ENCODE measurements around the gene FAM47E.
"Not testable (repeated sequence)": the region's sequence is repeated elsewhere in the genome, so short reads cannot be mapped to it uniquely, and the experiment has no call there.

Gene FAM47E

DNA sequence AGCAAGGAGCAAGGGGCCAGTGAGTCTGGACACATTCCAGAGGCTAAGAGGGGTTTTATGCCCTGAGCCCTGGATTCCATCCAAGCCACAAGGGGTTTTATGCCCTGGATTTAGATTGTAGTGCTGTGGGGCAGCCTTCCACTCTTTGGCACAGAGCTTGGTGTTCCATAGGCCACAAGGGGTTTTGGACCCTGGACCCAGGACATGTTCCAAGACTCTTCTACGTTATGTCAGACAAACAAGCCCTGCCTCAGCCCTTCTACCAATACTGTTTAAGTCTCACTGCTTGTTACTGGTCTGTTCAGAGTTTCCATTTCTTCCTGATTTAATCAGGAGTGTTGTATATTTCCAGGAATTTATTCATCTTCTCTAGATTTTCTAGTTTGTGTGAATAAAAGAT lies 25.1 kb upstream of the FAM47E start:
- no peak for DNase-seq (ENCODE audit: low read depth in 2 of 2)

- no peak for DNase-seq (ENCODE audit: low read depth in 2 of 2)
These were observed 18.8 kb upstream of the FAM47E start for GRCh38 chr4:76232681-76233080.

DNA sequence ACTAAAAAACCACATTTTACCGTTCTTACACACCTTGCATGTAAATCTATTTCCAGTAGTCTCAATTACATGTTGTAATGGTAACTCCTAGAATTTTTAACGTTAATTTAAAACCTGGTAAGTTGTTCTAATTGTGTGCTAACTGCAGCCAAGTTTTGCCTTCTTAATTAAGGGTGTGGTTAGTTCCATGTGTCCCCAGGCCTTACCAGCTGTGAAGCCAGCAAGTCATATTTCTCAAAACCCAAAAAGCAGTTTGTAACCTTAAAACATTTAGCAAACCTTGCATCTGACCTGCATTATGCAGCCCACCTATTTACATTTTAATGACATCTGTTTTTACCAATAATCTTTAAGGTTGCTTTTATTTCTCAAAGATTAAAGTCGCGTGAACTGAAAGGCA lies 18.4 kb upstream of the FAM47E start:
- DNase-seq (ENCODE audit: low read depth in 2 of 2): no peak

- no peak for DNase-seq (ENCODE audit: low read depth in 2 of 2)
These were observed 18.0 kb upstream of the FAM47E start for GRCh38 chr4:76233529-76233928.

- DNase-seq (ENCODE audit: low read depth in 2 of 2): no peak
These were observed 17.4 kb upstream of the FAM47E start for GRCh38 chr4:76233967-76234678.

DNA sequence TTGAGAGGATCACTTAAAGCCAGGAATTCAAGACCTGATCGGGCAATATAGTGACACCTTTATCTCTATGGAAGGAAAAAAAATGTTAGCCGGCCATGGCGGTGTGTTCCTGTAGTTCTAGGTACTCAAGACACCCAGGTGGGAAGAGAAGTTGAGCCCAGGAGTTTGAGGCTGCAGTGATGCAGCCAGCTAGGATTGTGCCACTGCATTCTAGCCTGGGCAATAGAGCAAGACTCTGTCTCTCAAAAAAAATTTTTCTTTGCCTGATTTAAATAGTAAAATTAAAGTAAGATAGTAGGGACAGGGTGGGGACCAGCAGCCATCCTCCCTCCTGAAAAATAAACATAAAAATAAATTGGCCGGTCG lies 16.9 kb upstream of the FAM47E start:
- DNase-seq (ENCODE audit: low read depth in 2 of 2): no peak

DNA sequence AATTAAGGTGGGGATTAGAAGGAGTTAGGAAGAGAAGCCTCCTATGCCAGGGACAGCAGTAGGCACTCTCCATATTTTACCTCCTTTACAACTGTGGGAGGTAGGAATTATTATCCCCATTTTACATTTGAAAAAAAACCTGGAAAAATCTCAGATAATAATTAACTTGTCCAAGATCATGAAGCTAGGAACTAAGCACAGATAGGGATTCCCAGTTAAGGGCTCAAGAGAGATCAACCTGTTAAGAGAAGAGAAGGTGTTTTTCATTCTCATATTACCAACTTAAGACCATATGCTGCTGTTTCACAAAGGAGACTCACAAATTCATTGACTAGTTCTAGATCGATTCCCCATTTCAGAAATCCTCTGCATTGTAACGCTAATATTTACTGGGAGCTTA lies 16.1 kb upstream of the FAM47E start:
- no peak for DNase-seq (ENCODE audit: low read depth in 2 of 2)

GRCh38 chr4:76235915-76236314 lies 15.6 kb upstream of the FAM47E start:
- no peak for DNase-seq (ENCODE audit: low read depth in 2 of 2)

GRCh38 chr4:76238236-76238635 lies 13.3 kb upstream of the FAM47E start:
- no peak for DNase-seq (ENCODE audit: low read depth in 2 of 2)

DNA sequence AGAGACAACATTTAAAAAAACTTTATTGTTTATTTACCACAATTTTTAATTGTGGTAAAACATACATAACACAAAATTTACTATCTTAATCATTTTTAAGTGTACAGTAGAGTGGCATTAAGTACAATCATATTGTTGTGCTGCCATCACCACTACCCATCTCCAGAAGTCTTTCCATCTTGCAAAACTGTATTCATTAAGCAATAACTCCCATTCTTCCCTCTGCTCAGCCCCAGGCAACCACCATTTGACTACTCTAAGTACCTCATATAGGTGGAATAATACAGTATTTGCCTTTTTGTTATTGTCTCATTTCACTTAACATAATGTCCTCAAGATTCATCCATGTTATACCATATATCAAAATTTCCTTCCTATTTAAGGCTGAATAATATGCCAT lies 12.8 kb upstream of the FAM47E start:
- no peak for DNase-seq (ENCODE audit: low read depth in 2 of 2)

- no peak for DNase-seq (ENCODE audit: low read depth in 2 of 2)
These were observed 11.3 kb upstream of the FAM47E start for GRCh38 chr4:76240236-76240635.

DNA sequence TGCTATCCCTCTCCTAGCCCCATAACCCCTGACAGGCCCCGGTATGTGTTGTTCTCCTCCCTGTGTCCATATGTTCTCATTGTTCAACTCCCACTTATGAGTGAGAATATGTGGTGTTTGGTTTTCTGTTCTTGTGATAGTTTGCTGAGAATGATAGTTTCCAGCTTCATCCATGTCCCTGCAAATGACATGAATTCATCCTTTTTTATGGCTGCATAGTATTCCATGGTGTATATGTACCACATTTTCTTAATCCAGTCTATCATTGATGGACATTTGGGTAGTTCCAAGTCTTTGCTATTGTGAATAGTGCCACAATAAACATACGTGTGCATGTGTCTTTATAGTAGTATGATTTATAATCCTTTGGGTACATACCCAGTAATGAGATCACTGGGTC lies 7.6 kb upstream of the FAM47E start:
- not testable (repeated sequence) for DNase-seq (ENCODE audit: low read depth in 2 of 2)

DNA sequence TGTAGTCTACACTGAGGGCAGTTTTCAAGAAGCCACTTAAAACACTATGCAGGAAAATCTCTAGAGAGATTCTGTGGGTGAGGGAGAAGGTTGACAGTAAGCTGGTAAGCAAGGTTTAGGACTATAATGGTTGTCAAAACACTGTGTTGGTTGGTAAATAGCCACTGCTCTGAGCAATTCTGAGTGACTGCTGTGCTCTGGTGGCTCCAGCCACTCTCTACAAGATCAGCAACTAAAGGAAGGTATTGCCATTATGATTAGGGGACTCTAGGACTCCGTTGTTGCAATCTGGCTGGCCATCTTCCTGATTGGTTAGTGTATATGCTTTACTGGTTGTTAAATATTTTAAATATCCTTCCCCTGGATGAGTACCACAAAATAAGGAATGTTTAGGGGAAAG lies 5.5 kb upstream of the FAM47E start:
- DNase-seq (ENCODE audit: low read depth in 2 of 2): no peak

- no peak for DNase-seq (ENCODE audit: low read depth in 2 of 2)
These were observed 4.7 kb upstream of the FAM47E start for GRCh38 chr4:76246852-76247251.

DNA sequence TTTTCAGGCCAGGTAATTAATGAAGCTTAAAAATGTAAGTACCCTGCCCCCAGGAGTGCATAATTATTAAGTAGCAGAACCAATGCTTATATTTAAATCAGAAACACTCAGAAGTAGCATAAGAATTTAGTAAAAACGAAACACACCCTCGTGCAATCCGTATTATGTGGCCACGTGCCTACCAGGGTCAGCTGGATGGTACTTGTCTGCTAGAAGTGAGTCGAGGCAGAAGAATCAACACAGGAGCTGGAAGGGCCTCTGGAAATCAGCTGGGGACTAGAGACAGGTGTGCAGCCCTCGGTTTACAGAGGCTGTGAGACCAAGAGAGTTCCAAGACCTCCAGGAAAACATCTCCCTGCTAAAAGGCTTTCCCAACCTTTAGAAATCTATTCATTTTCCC lies 559 bp upstream of the FAM47E start:
- no peak for DNase-seq (ENCODE audit: low read depth in 2 of 2)

DNA sequence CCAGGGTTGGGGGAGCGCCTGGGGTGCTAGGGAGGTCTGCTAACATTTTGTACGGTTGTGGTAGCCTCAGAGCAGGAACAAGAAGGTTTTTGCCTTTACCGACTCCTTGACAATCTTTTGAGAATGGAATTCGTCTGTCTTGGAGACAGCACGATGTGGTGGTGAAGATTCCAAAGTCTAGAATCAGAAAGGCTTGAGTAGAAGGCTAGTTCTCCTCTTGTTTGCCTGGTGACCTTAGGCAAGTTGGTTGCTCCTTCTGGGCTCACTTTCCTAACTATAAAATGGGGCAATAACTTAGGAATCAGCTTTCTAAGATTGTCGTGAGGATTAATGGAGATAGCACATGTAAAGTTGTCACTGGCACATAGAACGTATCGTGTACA lies 741 bp downstream of the FAM47E start:
- DNase-seq (ENCODE audit: low read depth in 2 of 2): no peak

GRCh38 chr4:76253511-76253910 lies 2.0 kb downstream of the FAM47E start:
- DNase-seq (ENCODE audit: low read depth in 2 of 2): no peak

GRCh38 chr4:76256032-76256431 lies 4.5 kb downstream of the FAM47E start:
- DNase-seq (ENCODE audit: low read depth in 2 of 2): no peak

GRCh38 chr4:76256968-76257367 lies 5.4 kb downstream of the FAM47E start:
- no peak for DNase-seq (ENCODE audit: low read depth in 2 of 2)

GRCh38 chr4:76257824-76258223 lies 6.3 kb downstream of the FAM47E start:
- no peak for DNase-seq (ENCODE audit: low read depth in 2 of 2)

DNA sequence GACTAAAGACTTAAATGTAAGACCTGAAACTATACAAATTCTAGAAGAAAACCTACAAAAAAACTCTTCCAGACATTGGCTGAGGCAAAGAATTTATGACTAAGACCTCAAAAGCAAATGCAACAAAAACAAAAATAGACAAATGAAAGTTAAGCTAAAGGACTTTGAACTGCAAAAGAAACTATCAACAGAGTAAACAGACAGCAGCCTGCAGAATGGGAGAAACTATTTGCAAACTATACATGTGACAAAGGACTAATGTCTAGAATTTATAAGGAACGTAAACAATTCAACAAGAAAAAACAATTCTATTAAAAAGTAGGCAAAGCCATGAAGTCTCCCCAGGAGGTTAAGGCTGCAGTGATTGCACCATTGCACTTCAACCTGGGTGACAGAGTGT lies 9.1 kb downstream of the FAM47E start:
- DNase-seq (ENCODE audit: low read depth in 2 of 2): no peak

- DNase-seq (ENCODE audit: low read depth in 2 of 2): no peak
These were observed 14.2 kb downstream of the FAM47E start for GRCh38 chr4:76265631-76266218.

DNA sequence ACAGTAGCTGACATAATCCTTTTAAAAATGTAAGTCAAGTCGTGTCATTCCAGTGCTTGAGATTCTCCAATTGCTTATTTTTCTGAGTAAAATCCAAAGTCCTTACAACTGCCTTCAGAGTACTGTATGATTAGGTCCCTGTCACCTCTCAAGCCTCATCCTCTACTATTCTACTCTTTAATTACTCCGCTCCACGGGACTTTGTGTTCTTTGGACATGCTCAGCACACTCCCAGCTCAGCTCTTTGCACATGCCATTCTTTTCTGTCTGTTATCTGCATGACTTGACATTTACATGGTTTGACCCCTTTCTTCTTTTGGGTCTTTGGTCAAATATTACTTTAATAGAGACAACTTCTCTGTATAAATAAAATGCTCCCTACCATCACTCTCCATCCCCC lies 15.1 kb downstream of the FAM47E start:
- no peak for DNase-seq (ENCODE audit: low read depth in 2 of 2)

GRCh38 chr4:76267811-76268210 lies 16.3 kb downstream of the FAM47E start:
- no peak for DNase-seq (ENCODE audit: low read depth in 2 of 2)

All from stimulated activated CD8-positive, alpha-beta memory T cell treated with anti-CD3 and anti-CD28 coated beads, Interleukin-2, amount 100 ng/mL, for 1 hour (primary cell).